K562 (cell line): ENCODE results near the gene CHST8. TPM values are rescaled to one million over a fixed set of nuclear protein-coding genes. Genes with fewer than 3 reads are reported as not detected.

Experiments
- ATF1 ChIP-seq, 2 experiments: fragments of 450-650 bp in 1 of 2; IDR thresholded peaks; 2 replicates each; pipeline ENCODE4 v1.6.1; 2016; ENCODE audit warnings: missing compliant biosample characterization in 1 of 2, missing genetic modification characterization in 1 of 2
- FOSL1 ChIP-seq: fragments of 200-800 bp; sonication (Bioruptor generic); conservative IDR thresholded peaks from 2 replicates; pipeline ENCODE4 v1.6.1; 2016; ENCODE audit warnings: missing genetic modification characterization, missing compliant biosample characterization
- GTF2F1 ChIP-seq: IDR thresholded peaks from 2 replicates; pipeline ENCODE4 v1.6.1; 2011; ENCODE audit warnings: low read depth, low read length, improper control_type of control experiment
- HNRNPL ChIP-seq: fragments of 200-400 bp; formaldehyde crosslinking; IDR thresholded peaks from 2 replicates; pipeline ENCODE4 v1.6.1; 2017; ENCODE audit warnings: low read depth, mild to moderate bottlenecking, low read length
- POLR3A ChIP-seq: IDR thresholded peaks from 2 replicates; pipeline ENCODE4 v1.6.1; 2011; ENCODE audit warnings: borderline replicate concordance, mild to moderate bottlenecking, moderate library complexity; ENCODE audit not compliant: insufficient read length, insufficient read depth; ENCODE audit errors: extremely low read depth
- PPARD ChIP-seq: fragments of 250-450 bp; sonication (Bioruptor Pico); IDR thresholded peaks from 2 replicates; pipeline ENCODE4 v1.8.0; 2022; ENCODE audit warnings: inconsistent platforms, mild to moderate bottlenecking, moderate library complexity
- RAD21 ChIP-seq, 2 experiments: fragments of 250-450 bp in 1 of 2; fragments of 450-650 bp in 1 of 2; sonication (Bioruptor Pico) in 1 of 2; formaldehyde crosslinking in 1 of 2; IDR thresholded peaks in 1 of 2; conservative IDR thresholded peaks in 1 of 2; 2 replicates each; pipeline versions ENCODE4 v1.4.0 to v1.8.0; 2020 to 2022; ENCODE audit warnings: mild to moderate bottlenecking in 2 of 2, moderate library complexity in 1 of 2
- SMC3 ChIP-seq: conservative IDR thresholded peaks from 2 replicates; pipeline ENCODE4 v1.6.1; 2011; ENCODE audit warnings: low read depth, low read length, improper control_type of control experiment; ENCODE audit not compliant: insufficient read depth
- U2AF1 ChIP-seq: fragments of 200-400 bp; formaldehyde crosslinking; optimal IDR thresholded peaks from 2 replicates; pipeline ENCODE3; 2017; ENCODE audit warnings: mild to moderate bottlenecking, low read depth, low read length, moderate library complexity
- ZNF586 ChIP-seq: fragments of 450-650 bp; formaldehyde crosslinking; conservative IDR thresholded peaks from 2 replicates; pipeline ENCODE4 v1.4.0; 2020; ENCODE audit warnings: mild to moderate bottlenecking, moderate library complexity
- ZNF644 ChIP-seq: fragments of 200-800 bp; sonication (Bioruptor generic); IDR thresholded peaks from 2 replicates; pipeline ENCODE4 v1.6.1; 2016; ENCODE audit warnings: low read depth, missing genetic modification characterization, missing compliant biosample characterization
- polyA plus RNA-seq, 8 experiments: library from polyadenylated mRNA; depleted of rRNA in 4 of 8; stranded (reverse) in 5 of 8; unstranded in 3 of 8; fragments of >200 nt; fragmentation: Nextera tagmentation in 2 of 8; fragmentation: Illumina TruSeq in 1 of 8; extraction: Ambion mirVana in 2 of 8; extraction: Trizol in 1 of 8; gene quantifications; 2 replicates each; pipeline versions ENCODE4 v1.2.1 to v1.2.3, GENCODE V29; 2011 to 2014; ENCODE audit warnings: inconsistent platforms in 1 of 8, missing spikeins in 1 of 8
- total RNA-seq, 7 experiments: library from RNA; depleted of rRNA in 6 of 7; stranded (reverse); fragments of >200 nt in 6 of 7; fragmentation: Illumina TruSeq in 2 of 7; extraction: Trizol in 2 of 7; gene quantifications; 2 replicates each; pipeline versions ENCODE4 v1.2.1 to v1.2.3, GENCODE V29; 2011 to 2021; ENCODE audit warnings: low replicate concordance in 1 of 7
- TF ChIP-seq, protein P1 (sequence below), 3 experiments: IDR thresholded peaks in 2 of 3; conservative IDR thresholded peaks in 1 of 3; 2 replicates each; pipeline ENCODE4 v1.5.1; 2011 to 2012; ENCODE audit warnings: low read length in 3 of 3, mild to moderate bottlenecking in 3 of 3, control low read depth in 2 of 3, improper control_type of control experiment in 1 of 3, inconsistent platforms in 1 of 3, low read depth in 1 of 3, mixed read lengths in 1 of 3, moderate library complexity in 1 of 3; ENCODE audit not compliant: insufficient read depth in 2 of 3
- TF ChIP-seq, protein P2 (sequence below): fragments of 250-450 bp; sonication (Bioruptor Pico); IDR thresholded peaks from 2 replicates; pipeline ENCODE4 v1.4.0; 2020; ENCODE audit warnings: mild to moderate bottlenecking
- TF ChIP-seq, protein P3 (sequence below), 2 experiments: fragments of 450-650 bp in 1 of 2; IDR thresholded peaks; 2 replicates each; pipeline ENCODE4 v1.6.1; 2011 to 2017; ENCODE audit warnings: low read depth in 2 of 2, antibody characterized with exemption in 1 of 2, borderline replicate concordance in 1 of 2, low read length in 1 of 2, mild to moderate bottlenecking in 1 of 2, mixed read lengths in 1 of 2; ENCODE audit not compliant: control insufficient read depth in 1 of 2

CHST8 gene
- total and polyA plus RNA-seq, 9 of the 15 experiments (the other 6 are each of a cell fraction or from before 2014, with no cell fraction given): 0.11 TPM; not detected in 8

DNA sequence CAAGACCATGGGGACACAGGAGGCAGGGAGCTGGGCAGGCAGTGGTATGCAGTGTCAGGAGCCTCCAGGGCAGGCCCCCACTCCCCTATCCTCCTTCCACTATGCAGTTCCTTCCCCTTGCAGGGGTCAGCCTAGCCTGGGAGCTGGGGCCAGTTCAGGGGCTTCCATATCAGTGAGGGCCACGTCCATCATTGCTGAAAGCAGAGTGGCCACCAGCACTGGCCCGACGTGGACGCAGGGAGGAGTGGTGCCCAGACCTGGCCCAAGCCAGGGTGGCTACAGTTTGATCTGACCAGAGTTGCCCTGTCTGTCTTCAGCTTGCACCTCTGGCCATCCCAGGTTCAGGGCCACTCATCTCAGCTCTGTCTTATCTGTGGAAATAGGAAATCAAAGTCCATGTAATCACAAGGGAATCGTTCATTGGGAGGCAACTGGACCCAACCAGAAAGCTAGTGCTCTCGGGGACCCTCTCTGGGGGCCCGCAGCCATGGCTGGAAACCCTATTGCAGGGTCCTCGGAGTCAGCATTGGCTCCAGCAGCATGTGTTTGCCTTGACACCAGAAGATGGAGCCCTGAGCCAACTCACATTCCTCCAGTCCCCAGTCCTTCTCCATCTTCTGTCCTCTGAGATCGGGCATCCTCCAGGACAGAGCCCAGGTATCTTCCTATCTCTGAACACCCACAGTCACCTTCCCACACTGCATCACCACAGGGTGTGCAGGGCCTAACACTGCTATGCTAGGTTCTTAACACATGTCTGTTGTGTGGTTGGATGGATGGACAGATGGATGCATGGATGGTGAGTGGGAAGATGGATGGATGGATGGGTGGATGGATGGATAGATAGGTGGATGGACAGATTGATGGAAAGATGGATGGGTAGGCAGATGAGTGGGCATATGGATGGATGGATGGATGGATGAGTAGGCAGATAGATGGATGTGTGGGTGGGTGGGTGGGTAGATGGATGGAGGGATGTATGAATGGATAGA, 99.2 kb downstream of the CHST8 start (continued):
- TF ChIP-seq, protein P1, sequence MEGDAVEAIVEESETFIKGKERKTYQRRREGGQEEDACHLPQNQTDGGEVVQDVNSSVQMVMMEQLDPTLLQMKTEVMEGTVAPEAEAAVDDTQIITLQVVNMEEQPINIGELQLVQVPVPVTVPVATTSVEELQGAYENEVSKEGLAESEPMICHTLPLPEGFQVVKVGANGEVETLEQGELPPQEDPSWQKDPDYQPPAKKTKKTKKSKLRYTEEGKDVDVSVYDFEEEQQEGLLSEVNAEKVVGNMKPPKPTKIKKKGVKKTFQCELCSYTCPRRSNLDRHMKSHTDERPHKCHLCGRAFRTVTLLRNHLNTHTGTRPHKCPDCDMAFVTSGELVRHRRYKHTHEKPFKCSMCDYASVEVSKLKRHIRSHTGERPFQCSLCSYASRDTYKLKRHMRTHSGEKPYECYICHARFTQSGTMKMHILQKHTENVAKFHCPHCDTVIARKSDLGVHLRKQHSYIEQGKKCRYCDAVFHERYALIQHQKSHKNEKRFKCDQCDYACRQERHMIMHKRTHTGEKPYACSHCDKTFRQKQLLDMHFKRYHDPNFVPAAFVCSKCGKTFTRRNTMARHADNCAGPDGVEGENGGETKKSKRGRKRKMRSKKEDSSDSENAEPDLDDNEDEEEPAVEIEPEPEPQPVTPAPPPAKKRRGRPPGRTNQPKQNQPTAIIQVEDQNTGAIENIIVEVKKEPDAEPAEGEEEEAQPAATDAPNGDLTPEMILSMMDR (IDR thresholded peaks at IDR 0.05 in 2 of 3, conservative IDR thresholded peaks at IDR 0.05 in 1 of 3; ENCODE audit: insufficient read depth in 2 of 3, low read depth in 1 of 3, low read length in 3 of 3): peak; percentile 33 to 49 (median 37); a peak in 4 of 6 replicates
- TF ChIP-seq, protein P2, sequence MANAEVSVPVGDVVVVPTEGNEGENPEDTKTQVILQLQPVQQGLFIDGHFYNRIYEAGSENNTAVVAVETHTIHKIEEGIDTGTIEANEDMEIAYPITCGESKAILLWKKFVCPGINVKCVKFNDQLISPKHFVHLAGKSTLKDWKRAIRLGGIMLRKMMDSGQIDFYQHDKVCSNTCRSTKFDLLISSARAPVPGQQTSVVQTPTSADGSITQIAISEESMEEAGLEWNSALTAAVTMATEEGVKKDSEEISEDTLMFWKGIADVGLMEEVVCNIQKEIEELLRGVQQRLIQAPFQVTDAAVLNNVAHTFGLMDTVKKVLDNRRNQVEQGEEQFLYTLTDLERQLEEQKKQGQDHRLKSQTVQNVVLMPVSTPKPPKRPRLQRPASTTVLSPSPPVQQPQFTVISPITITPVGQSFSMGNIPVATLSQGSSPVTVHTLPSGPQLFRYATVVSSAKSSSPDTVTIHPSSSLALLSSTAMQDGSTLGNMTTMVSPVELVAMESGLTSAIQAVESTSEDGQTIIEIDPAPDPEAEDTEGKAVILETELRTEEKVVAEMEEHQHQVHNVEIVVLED: no peak
- no peak for TF ChIP-seq ATF1 (CRISPR knock-in tag; IDR thresholded peaks at IDR 0.05)
- TF ChIP-seq ATF1 (tag; IDR thresholded peaks at IDR 0.05): no peak
- TF ChIP-seq GTF2F1: no peak
- TF ChIP-seq, protein P3, sequence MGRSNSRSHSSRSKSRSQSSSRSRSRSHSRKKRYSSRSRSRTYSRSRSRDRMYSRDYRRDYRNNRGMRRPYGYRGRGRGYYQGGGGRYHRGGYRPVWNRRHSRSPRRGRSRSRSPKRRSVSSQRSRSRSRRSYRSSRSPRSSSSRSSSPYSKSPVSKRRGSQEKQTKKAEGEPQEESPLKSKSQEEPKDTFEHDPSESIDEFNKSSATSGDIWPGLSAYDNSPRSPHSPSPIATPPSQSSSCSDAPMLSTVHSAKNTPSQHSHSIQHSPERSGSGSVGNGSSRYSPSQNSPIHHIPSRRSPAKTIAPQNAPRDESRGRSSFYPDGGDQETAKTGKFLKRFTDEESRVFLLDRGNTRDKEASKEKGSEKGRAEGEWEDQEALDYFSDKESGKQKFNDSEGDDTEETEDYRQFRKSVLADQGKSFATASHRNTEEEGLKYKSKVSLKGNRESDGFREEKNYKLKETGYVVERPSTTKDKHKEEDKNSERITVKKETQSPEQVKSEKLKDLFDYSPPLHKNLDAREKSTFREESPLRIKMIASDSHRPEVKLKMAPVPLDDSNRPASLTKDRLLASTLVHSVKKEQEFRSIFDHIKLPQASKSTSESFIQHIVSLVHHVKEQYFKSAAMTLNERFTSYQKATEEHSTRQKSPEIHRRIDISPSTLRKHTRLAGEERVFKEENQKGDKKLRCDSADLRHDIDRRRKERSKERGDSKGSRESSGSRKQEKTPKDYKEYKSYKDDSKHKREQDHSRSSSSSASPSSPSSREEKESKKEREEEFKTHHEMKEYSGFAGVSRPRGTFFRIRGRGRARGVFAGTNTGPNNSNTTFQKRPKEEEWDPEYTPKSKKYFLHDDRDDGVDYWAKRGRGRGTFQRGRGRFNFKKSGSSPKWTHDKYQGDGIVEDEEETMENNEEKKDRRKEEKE (IDR thresholded peaks at IDR 0.05; ENCODE audit: borderline replicate concordance in 1 of 2, control insufficient read depth in 1 of 2, low read depth in 2 of 2, low read length in 1 of 2): no peak
- TF ChIP-seq U2AF1: no peak
- no peak for TF ChIP-seq HNRNPL
- TF ChIP-seq FOSL1 (tag): no peak
- TF ChIP-seq SMC3: 0 out of 2 replicates have a peak, but pooled peaks have one; percentile 22
- no peak for TF ChIP-seq PPARD
- no peak for TF ChIP-seq ZNF586
- TF ChIP-seq POLR3A: no peak
- TF ChIP-seq ZNF644 (tag): no peak
- peak in 1 of 2 experiments; percentile 49; a peak in 2 of 4 replicates for TF ChIP-seq RAD21 (CRISPR knock-in tag; conservative IDR thresholded peaks at IDR 0.05 in 1 of 2, IDR thresholded peaks at IDR 0.05 in 1 of 2)
